NK-92 (cell line): Measurements from ENCODE around the gene KDM4B.

Source experiments
- DNase-seq: peaks from one replicate; lab custom pipeline; 2025; ENCODE audit not compliant: unreplicated experiment; lab: John Stamatoyannopoulos, UW

The KDM4B gene

GRCh38 chr19:5067678-5068077, 98.8 kb downstream of the KDM4B start:
- DNase-seq: no peak

GRCh38 chr19:5068233-5069072, 99.5 kb downstream of the KDM4B start:
- DNase-seq: no peak

- DNase-seq: no peak
Observed at GRCh38 chr19:5070331-5070730, 101.4 kb downstream of the KDM4B start.

- no peak for DNase-seq
Observed at GRCh38 chr19:5070930-5071329, 102.0 kb downstream of the KDM4B start.

- DNase-seq: no peak
Observed at GRCh38 chr19:5071579-5071978, 102.7 kb downstream of the KDM4B start.

GRCh38 chr19:5072115-5072514, 103.2 kb downstream of the KDM4B start:
- DNase-seq: no peak

- no peak for DNase-seq
Observed at GRCh38 chr19:5073153-5073844, 104.4 kb downstream of the KDM4B start.

GRCh38 chr19:5074407-5074806, 105.5 kb downstream of the KDM4B start:
- no peak for DNase-seq

GRCh38 chr19:5074830-5075394, 106.0 kb downstream of the KDM4B start:
- DNase-seq: no peak

GRCh38 chr19:5075597-5075996, 106.7 kb downstream of the KDM4B start:
- DNase-seq: no peak

GRCh38 chr19:5076440-5077208, 107.7 kb downstream of the KDM4B start:
- no peak for DNase-seq

GRCh38 chr19:5077209-5077515, 108.2 kb downstream of the KDM4B start:
- no peak for DNase-seq

- DNase-seq: no peak
Observed at GRCh38 chr19:5078182-5078581, 109.3 kb downstream of the KDM4B start.

GRCh38 chr19:5078666-5079065, 109.8 kb downstream of the KDM4B start:
- no peak for DNase-seq

- no peak for DNase-seq
Observed at GRCh38 chr19:5079071-5079774, 110.3 kb downstream of the KDM4B start.

GRCh38 chr19:5080030-5080654, 111.2 kb downstream of the KDM4B start:
- DNase-seq: no peak

GRCh38 chr19:5080809-5081208, 111.9 kb downstream of the KDM4B start:
- DNase-seq: no peak

GRCh38 chr19:5081443-5082161, 112.7 kb downstream of the KDM4B start:
- no peak for DNase-seq

- DNase-seq: no peak
Observed at GRCh38 chr19:5083547-5083965, 114.6 kb downstream of the KDM4B start.

- DNase-seq: no peak
Observed at GRCh38 chr19:5085566-5085965, 116.7 kb downstream of the KDM4B start.
